GM19438 (cell line): ENCODE data around the gene NTRK3.
"Not testable (repeated sequence)": the region's sequence is repeated elsewhere in the genome, so short reads cannot be mapped to it uniquely, and the experiment has no call there.

ENCODE experiments used
- ATAC-seq: cut with Tn5 transposase; IDR thresholded peaks from one replicate; pipeline ENCODE4 v1.9.1; 2021; ENCODE audit warnings: low read depth; ENCODE audit not compliant: unreplicated experiment

Gene NTRK3

GRCh38 chr15:88083811-88084760, 172.5 kb downstream of the NTRK3 start:
- ATAC-seq: no peak

GRCh38 chr15:88080616-88081015, 175.9 kb downstream of the NTRK3 start:
- ATAC-seq: no peak

- ATAC-seq: no peak
Observed at GRCh38 chr15:88077296-88078020, 179.1 kb downstream of the NTRK3 start.

DNA sequence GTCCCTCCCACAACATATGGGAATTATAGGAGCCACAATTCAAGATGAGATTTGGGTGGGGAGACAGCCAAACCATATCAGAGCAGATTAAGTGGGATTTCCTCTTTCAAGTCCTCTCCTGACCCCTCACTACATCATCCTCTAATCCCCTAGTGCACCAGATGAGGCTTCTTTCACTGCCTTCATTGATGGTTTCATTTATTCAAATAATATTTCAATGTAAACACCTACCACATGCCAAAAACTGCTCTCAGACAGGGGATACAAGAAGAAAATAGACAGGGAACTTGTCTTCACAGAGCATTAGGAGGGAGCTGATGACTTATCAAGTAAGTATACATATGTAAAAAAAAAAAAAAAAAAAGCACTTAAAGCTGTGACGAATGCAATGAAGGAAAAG, 180.2 kb downstream of the NTRK3 start:
- no peak for ATAC-seq

- no peak for ATAC-seq
Observed at GRCh38 chr15:88075102-88075501, 181.4 kb downstream of the NTRK3 start.

DNA sequence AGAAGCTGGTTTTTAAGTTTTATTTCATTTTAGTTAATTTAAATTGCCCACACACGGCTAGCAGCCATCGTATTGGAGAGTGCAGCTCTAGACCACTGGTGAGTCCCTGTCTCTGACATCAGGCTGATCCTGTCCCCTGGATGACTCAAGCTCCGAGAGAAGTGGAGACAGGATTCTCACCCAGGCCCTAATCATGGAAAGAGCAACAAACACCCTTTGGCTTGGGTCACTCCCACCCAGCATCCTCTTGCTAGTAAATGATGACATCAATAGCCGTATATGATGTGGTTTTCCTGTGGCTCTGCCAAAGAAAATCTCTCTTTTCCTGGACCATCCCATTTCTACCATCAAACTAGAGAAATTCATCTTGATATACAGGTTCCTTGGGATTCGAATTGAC, 182.2 kb downstream of the NTRK3 start:
- no peak for ATAC-seq

- no peak for ATAC-seq
Observed at GRCh38 chr15:88073391-88073691, 183.2 kb downstream of the NTRK3 start.

- no peak for ATAC-seq
Observed at GRCh38 chr15:88072598-88073390, 183.7 kb downstream of the NTRK3 start.

- not testable (repeated sequence) for ATAC-seq
Observed at GRCh38 chr15:88072133-88072532, 184.4 kb downstream of the NTRK3 start.

GRCh38 chr15:88071141-88071540, 185.4 kb downstream of the NTRK3 start:
- no peak for ATAC-seq

DNA sequence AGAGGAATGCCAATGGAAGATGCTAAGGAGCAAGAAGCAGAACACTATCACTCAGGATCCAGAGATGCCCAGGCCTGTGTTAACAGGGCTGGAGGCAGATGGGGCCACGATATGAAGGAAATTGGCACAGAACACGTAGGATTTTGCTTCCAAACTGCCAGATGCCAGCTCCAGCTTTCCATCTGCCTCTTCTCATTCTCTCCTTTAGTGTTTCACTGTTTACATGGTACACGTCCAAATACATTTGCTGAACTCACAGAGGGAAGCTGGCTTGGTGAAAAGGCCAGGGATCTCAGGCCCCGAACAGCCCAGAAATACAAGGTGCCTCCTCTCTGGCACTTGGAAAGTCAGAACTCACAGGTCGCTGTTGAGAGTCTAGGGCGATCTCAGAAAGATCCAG, 187.0 kb downstream of the NTRK3 start:
- no peak for ATAC-seq

- ATAC-seq: no peak
Observed at GRCh38 chr15:88067331-88067685, 189.2 kb downstream of the NTRK3 start.

DNA sequence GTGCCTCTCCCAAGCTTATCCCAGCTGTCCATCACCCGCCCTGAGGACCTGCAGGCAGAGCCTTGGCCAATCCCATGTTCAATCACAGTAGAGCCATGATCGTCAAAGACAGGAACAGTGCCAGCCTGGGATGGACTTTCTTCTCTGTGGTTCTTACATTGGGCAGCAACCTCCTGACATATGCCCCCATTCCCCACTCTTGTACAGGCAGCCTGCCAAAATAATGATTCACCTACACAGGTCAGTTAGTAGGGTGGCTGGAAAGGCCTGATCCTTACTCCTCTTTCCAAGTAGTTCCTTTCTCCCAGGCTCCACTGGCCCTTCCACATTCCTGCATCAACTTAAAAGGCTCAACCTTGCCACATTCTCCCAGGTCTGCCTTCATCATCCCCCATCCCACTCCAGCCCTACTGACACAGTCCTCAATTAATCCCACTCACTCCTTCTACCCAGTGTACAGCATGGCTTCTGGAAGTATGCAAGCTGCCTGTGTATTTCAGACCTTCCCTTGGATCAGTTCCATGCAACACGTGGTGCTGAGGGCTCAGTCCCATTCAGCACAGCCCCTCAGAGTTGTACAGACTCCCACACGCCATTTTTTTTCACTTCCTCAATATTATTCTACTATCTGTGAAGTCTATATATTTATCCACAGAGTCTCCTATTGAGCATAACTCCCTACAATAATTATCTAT, 189.8 kb downstream of the NTRK3 start:
- ATAC-seq: no peak

DNA sequence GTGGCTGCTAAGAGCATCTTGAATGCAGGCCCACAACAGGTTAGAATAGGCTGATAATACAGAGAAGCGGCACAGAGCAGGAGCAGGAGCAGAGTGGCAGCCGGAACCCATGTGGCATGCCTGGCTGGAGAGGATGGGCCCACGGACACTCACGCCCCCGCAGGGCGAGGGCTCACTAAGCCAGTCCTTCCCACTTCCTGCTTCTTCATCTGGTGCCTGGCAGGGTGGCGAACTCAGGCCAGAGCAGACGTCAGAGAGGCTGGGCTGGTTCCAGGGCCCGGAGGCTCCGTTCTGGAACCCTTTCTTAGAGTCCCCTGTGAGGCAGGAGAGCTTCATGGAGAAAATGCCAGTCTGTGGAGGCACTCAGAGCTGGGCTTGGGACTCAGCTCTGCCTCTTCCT, 195.1 kb downstream of the NTRK3 start:
- no peak for ATAC-seq

GRCh38 chr15:88060383-88060782, 196.2 kb downstream of the NTRK3 start:
- ATAC-seq: no peak

GRCh38 chr15:88057836-88058235, 198.7 kb downstream of the NTRK3 start:
- no peak for ATAC-seq

DNA sequence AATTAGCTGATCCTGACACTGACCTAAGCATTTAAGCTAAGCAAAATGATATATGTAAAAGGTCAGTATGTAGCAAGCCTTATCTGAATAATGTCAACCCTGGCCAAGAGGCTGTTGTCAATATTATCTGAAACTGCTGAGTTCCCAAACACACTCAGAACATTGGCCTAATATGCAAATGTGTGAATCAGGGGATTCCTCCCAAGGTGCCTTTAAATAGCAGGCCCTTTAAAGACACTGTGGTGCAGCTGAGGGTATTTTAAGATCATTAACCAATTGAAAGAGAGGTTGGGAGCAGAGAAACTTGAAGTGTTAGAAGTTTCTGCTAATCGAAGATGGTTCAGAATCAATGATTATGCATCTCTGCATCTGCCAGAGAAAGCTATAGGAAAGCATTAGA, 207.0 kb downstream of the NTRK3 start:
- ATAC-seq: no peak

- no peak for ATAC-seq
Observed at GRCh38 chr15:88048755-88049154, 207.8 kb downstream of the NTRK3 start.

DNA sequence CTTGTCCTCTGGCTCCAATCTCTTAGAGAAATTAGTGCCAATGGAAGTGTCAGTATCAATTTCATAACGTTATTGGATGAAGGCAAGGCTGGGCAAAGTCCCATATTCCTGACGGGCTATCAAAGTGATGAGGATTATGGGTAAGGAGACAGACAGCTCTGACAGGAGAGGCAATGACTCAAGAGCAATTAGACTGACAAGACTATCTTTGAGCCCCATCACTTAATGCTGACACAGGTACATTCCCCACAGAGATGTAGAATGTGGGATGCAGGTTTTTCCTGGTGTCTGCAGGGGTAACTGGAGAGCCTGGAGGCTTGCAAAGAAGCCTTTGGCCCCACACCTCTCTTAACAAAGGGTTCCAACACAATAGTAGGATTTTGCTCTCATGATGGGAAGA, 208.3 kb downstream of the NTRK3 start:
- ATAC-seq: no peak

- ATAC-seq: no peak
Observed at GRCh38 chr15:88046576-88047129, 209.9 kb downstream of the NTRK3 start.
